Measurements from ENCODE around the gene TELO2. TPM values are rescaled to one million over a fixed set of nuclear protein-coding genes. Genes with fewer than 3 reads are reported as not detected.

Gene TELO2
- total RNA-seq (10 to 100 TPM; 36.4 to 39.7 TPM), total RNA-seq (37.6 to 46.4 reads per million in 2 donors)

GRCh38 chr16:1492923-1493745 is at the start of gene TELO2:
Gene TELO2 (plus strand): TSS chr16:1493360. CDS start chr16:1494282, 922 bp downstream.
- ATAC-seq: peak; percentile 93
- Mint-ChIP-seq H3K4me3 (peak within 1 kb of the TSS; percentile 95), H3K4me1 (peaks cover 9% of the 10 kb centered on the region), H3K27ac (peak within 1 kb of the TSS; percentile 95), H3K36me3 (ENCODE audit: low read depth) (no peaks in the 10 kb centered on the region), H3K27me3 (no peaks in the 10 kb centered on the region)
- H3K9me3 ChIP-seq (ENCODE audit: control insufficient read depth, low read length, poor library complexity, severe bottlenecking): no peaks in the 10 kb centered on the region
- DNase-seq: peak; percentile 84 to 93 (median 88)

- Mint-ChIP-seq H3K4me1 (no peaks in the 10 kb centered on the region), H3K36me3 (ENCODE audit: low read depth) (no peaks in the 10 kb centered on the region), H3K4me3 (no peak overlapping the region), H3K27me3 (no peaks in the 10 kb centered on the region), H3K27ac (no peak overlapping the region)
- DNase-seq (no peak), ATAC-seq (no peak)
- no peaks in the 10 kb centered on the region for H3K9me3 ChIP-seq (ENCODE audit: control insufficient read depth, low read length, poor library complexity, severe bottlenecking)
Observed at GRCh38 chr16:1443403-1443973, 49.7 kb upstream of the TELO2 start.

DNA sequence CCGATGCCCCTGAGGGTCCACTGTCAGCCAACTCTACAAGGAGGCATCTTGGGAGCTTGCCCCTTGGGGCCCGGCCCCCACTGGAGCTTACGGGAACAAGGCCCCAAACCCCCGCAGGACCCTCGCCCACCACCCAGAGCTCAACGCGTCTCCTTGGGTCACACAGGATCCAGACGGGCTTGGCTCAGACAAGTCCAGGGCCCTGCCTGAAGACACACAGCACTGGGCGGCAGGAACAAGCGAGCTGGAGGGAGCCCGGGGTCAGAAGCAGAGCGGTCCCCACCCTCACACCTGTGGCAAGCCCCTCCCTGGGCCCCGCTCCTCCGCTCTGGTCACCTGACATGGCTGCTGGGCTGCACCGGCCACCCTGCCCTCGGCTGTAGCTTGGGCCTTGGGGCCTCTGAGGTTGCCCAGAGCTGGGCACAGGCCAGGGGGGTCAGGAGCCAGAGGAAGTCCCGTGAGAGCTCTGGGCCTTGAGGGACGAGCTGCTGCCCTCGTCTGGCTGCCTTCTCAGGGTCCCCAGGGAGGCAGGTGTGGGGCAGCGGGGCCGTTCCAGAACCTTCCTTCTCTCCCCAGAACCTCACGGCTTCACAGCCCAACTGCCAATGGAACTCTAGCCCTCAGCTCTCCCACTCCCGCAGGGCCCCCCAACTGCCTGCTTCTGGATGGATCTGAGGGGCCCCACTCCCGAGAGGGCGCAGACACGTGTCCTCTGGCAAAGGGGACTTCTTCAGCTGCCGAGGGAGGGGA is 49.0 kb upstream of the TELO2 start, which contains the start of gene CCDC154:
TSS of gene CCDC154 (minus strand) at position 577 of the 750 bp plus-strand sequence. CDS start at position 343, 234 bp downstream.
- no peak for ATAC-seq
- H3K27me3 Mint-ChIP-seq: no peaks in the 10 kb centered on the region
- H3K9me3 ChIP-seq (ENCODE audit: control insufficient read depth, low read length, poor library complexity, severe bottlenecking): no peaks in the 10 kb centered on the region
- no peak within 1 kb of the TSS for H3K27ac Mint-ChIP-seq
- no peaks in the 10 kb centered on the region for H3K36me3 Mint-ChIP-seq (ENCODE audit: low read depth)
- DNase-seq: no peak
- no peaks in the 10 kb centered on the region for H3K4me1 Mint-ChIP-seq
- no peak within 1 kb of the TSS for H3K4me3 Mint-ChIP-seq

DNA sequence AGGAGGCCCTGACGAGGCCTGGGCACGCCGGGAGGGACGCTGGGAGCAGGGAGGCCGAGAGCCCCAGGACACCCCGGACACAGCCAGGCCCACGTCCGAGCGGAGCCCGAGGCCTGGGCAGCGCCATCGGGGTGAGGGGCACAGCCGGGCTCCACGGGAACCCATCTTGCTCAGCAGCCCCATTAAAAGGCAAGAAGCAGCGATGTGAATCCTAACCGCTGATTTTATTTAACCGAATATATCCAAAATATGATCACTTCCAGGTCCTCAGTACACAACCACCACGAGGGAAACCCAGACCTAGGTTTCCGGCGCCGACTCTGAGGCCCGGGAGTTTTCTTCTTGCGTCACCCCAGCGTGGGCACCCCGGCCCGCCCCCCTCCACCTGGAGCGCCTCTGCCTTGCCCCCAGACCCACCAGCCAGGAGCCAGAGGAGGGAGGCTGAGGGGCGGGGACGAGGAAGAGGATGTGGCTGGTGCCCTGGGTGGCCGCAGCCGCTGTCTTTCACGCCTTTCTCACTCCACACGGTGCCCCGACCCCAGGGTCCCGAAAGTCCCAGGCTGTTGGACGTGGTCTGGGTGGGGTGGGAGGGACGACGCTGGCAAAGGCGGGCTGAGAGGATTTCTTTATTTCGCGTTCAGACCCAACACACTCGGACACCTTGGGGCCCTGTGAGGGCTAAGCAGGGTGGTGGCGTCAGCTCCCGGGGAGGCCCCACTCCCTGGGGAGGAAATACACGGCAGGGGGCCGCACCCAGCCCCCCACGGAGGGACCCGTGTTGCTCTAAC is 48.2 kb upstream of the TELO2 start:
- H3K9me3 ChIP-seq (ENCODE audit: control insufficient read depth, low read length, poor library complexity, severe bottlenecking): no peaks in the 10 kb centered on the region
- Mint-ChIP-seq H3K4me3 (no peak overlapping the region), H3K27ac (no peak overlapping the region), H3K4me1 (no peaks in the 10 kb centered on the region), H3K36me3 (ENCODE audit: low read depth) (no peaks in the 10 kb centered on the region), H3K27me3 (no peaks in the 10 kb centered on the region)
- no peak for DNase-seq
- ATAC-seq: peak; percentile 32

DNA sequence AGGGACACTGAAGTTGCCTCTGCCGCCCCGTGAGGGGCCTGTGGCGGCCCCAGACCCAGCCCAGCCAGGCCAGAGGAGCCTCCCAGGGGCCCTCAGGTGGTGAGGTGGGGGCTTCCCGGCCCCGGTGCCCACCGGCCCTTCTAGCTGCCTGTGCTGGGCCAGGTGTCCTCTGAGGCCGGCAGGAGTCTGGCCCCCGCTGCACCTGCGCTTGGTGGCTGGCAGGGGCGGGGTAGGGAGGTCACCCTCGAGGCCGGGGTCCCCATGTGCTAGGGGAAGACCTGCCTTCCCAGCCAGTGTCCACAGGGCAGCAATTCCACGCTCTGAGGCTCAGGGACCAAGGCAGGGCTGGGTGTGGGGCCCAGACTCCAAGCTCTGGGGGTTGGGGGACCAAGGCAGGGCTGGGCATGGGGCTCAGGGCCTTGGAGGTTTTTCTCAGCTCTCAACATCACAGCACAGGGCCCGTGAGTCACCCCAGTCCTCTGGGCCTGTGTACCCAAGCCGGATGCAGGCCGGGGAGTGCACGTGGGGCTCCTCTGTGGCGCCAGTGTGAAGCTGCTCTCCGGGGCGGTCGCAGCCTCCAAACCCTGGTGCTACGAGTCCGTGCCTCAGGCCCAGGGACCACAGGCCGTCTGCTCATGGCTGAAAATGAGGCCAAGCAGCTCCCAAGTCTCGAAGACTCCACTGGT is 47.5 kb upstream of the TELO2 start:
- no peak for DNase-seq
- no peaks in the 10 kb centered on the region for H3K27me3 Mint-ChIP-seq
- H3K4me1 Mint-ChIP-seq: no peaks in the 10 kb centered on the region
- H3K9me3 ChIP-seq (ENCODE audit: control insufficient read depth, low read length, poor library complexity, severe bottlenecking): no peaks in the 10 kb centered on the region
- H3K36me3 Mint-ChIP-seq (ENCODE audit: low read depth): no peaks in the 10 kb centered on the region
- no peak overlapping the region for H3K4me3 Mint-ChIP-seq
- peak; percentile 3 for ATAC-seq
- H3K27ac Mint-ChIP-seq: no peak overlapping the region

GRCh38 chr16:1446296-1447080 is 46.7 kb upstream of the TELO2 start:
- no peaks in the 10 kb centered on the region for H3K9me3 ChIP-seq (ENCODE audit: control insufficient read depth, low read length, poor library complexity, severe bottlenecking)
- H3K27ac Mint-ChIP-seq: no peak overlapping the region
- H3K4me1 Mint-ChIP-seq: no peaks in the 10 kb centered on the region
- ATAC-seq (no peak), DNase-seq (no peak)
- no peaks in the 10 kb centered on the region for H3K27me3 Mint-ChIP-seq
- no peak overlapping the region for H3K4me3 Mint-ChIP-seq
- H3K36me3 Mint-ChIP-seq (ENCODE audit: low read depth): no peaks in the 10 kb centered on the region

- Mint-ChIP-seq H3K27me3 (no peaks in the 10 kb centered on the region), H3K27ac (no peak overlapping the region), H3K4me3 (no peak overlapping the region), H3K36me3 (ENCODE audit: low read depth) (no peaks in the 10 kb centered on the region), H3K4me1 (no peaks in the 10 kb centered on the region)
- DNase-seq: no peak
- no peak for ATAC-seq
- no peaks in the 10 kb centered on the region for H3K9me3 ChIP-seq (ENCODE audit: control insufficient read depth, low read length, poor library complexity, severe bottlenecking)
Observed at GRCh38 chr16:1447965-1448364, 45.2 kb upstream of the TELO2 start.

GRCh38 chr16:1448536-1449116 is 44.5 kb upstream of the TELO2 start:
- H3K9me3 ChIP-seq (ENCODE audit: control insufficient read depth, low read length, poor library complexity, severe bottlenecking): no peaks in the 10 kb centered on the region
- ATAC-seq: no peak
- Mint-ChIP-seq H3K36me3 (ENCODE audit: low read depth) (no peaks in the 10 kb centered on the region), H3K27ac (no peak overlapping the region), H3K4me1 (no peaks in the 10 kb centered on the region), H3K4me3 (no peak overlapping the region), H3K27me3 (no peaks in the 10 kb centered on the region)
- no peak for DNase-seq

GRCh38 chr16:1449201-1449788 is 43.9 kb upstream of the TELO2 start:
- H3K27me3 Mint-ChIP-seq: no peaks in the 10 kb centered on the region

DNA sequence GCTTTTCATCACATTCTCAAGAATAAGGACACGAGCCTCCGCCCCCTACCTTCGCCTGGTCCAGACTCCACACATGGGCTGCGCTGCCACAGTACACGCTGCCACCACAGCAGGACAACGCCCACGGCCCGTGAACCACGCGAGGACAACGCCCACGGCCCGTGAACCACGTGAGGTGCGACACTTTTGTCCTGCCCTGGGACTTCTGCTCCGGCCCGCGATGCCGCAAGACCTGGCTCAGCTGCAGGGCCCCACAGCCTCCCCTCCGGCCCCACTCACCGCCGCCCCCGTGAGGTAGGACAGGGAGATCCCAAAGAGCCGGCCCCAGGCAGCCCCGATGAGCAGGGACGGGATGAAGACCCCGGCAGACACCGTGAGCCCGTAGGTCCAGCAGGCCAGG is 42.9 kb upstream of the TELO2 start:
- no peaks in the 10 kb centered on the region for H3K9me3 ChIP-seq (ENCODE audit: control insufficient read depth, low read length, poor library complexity, severe bottlenecking)
- no peak overlapping the region for H3K4me3 Mint-ChIP-seq
- no peaks in the 10 kb centered on the region for H3K36me3 Mint-ChIP-seq (ENCODE audit: low read depth)
- H3K4me1 Mint-ChIP-seq: no peaks in the 10 kb centered on the region
- no peak for ATAC-seq
- no peak overlapping the region for H3K27ac Mint-ChIP-seq
- H3K27me3 Mint-ChIP-seq: no peaks in the 10 kb centered on the region
- DNase-seq: no peak

More at GRCh38 chr16:1449201-1449788, 43.9 kb upstream of the TELO2 start:
- H3K27ac Mint-ChIP-seq: no peak overlapping the region
- DNase-seq (no peak), ATAC-seq (no peak)
- H3K36me3 Mint-ChIP-seq (ENCODE audit: low read depth): no peaks in the 10 kb centered on the region
- no peaks in the 10 kb centered on the region for H3K4me1 Mint-ChIP-seq
- no peaks in the 10 kb centered on the region for H3K9me3 ChIP-seq (ENCODE audit: control insufficient read depth, low read length, poor library complexity, severe bottlenecking)
- H3K4me3 Mint-ChIP-seq: no peak overlapping the region

- DNase-seq: no peak
- H3K9me3 ChIP-seq (ENCODE audit: control insufficient read depth, low read length, poor library complexity, severe bottlenecking): no peaks in the 10 kb centered on the region
- no peaks in the 10 kb centered on the region for H3K36me3 Mint-ChIP-seq (ENCODE audit: low read depth)
- H3K4me3 Mint-ChIP-seq: no peak overlapping the region
- no peaks in the 10 kb centered on the region for H3K4me1 Mint-ChIP-seq
- ATAC-seq: no peak
- H3K27ac Mint-ChIP-seq: no peak overlapping the region
- no peaks in the 10 kb centered on the region for H3K27me3 Mint-ChIP-seq
Observed at GRCh38 chr16:1450841-1451240, 42.3 kb upstream of the TELO2 start.
